CD8-positive, alpha-beta memory T cell (primary cell): ENCODE results near the gene HADHB. TPM values are rescaled to one million over a fixed set of nuclear protein-coding genes. Genes with fewer than 3 reads are reported as not detected.

ENCODE experiments used
- CTCF ChIA-PET: fragments of 350-600 bp; sonication (Branson Sonifier 250); formaldehyde crosslinking; loops from one replicate; lab custom pipeline; 2021; ENCODE audit warnings: antibody characterized with exemption; lab: Charles Lee
- POLR2A ChIA-PET: fragments of 350-600 bp; sonication (Branson Sonifier 250); formaldehyde crosslinking; loops from one replicate; lab custom pipeline; 2021; ENCODE audit warnings: antibody characterized with exemption; lab: Charles Lee
- DNase-seq, 5 donors: peaks; one replicate each; pipeline versions ENCODE4 v3.0.0 to v3.0.0-alpha.2; 2020 to 2022; ENCODE audit warnings: mixed read lengths in 1 of 5
- H3K27ac ChIP-seq: one replicate; pipeline ENCODE4 v1.7.0; 2013; ENCODE audit warnings: low read depth, mild to moderate bottlenecking, low read length, moderate library complexity
- H3K27me3 ChIP-seq: 2 replicates; pipeline ENCODE4 v1.7.0; 2013; ENCODE audit warnings: low read length, mild to moderate bottlenecking; ENCODE audit not compliant: insufficient read depth, poor library complexity, severe bottlenecking
- H3K36me3 ChIP-seq: 2 replicates; pipeline ENCODE4 v1.7.0; 2013; ENCODE audit warnings: mild to moderate bottlenecking, low read length, moderate library complexity; ENCODE audit not compliant: insufficient read depth
- H3K4me1 ChIP-seq: 2 replicates; pipeline ENCODE4 v1.7.0; 2013; ENCODE audit warnings: mild to moderate bottlenecking, low read length, moderate library complexity; ENCODE audit not compliant: insufficient read depth
- H3K4me3 ChIP-seq: 2 replicates; pipeline ENCODE4 v1.7.0; 2013; ENCODE audit warnings: mild to moderate bottlenecking, low read length
- H3K9me3 ChIP-seq: 2 replicates; pipeline ENCODE4 v1.7.0; 2013; ENCODE audit warnings: mild to moderate bottlenecking, low read length
- H3K27ac Mint-ChIP-seq, 8 donors: one replicate each; pipeline ENCODE4 v1.8.0; 2020 to 2021; ENCODE audit warnings: mixed read lengths in 8 of 8, mild to moderate bottlenecking in 6 of 8, inconsistent platforms in 3 of 8, moderate library complexity in 3 of 8
- H3K27me3 Mint-ChIP-seq, 2 donors: one replicate each; pipeline ENCODE4 v1.8.0; 2020 to 2021; ENCODE audit warnings: mixed read lengths in 2 of 2, mild to moderate bottlenecking in 1 of 2, moderate library complexity in 1 of 2
- H3K36me3 Mint-ChIP-seq, 3 donors: one replicate each; pipeline ENCODE4 v1.8.0; 2020 to 2021; ENCODE audit warnings: mixed read lengths in 3 of 3, inconsistent platforms in 1 of 3, mild to moderate bottlenecking in 1 of 3
- H3K4me1 Mint-ChIP-seq, 3 donors: one replicate each; pipeline ENCODE4 v1.8.0; 2020 to 2021; ENCODE audit warnings: mixed read lengths in 3 of 3, inconsistent platforms in 1 of 3, mild to moderate bottlenecking in 1 of 3
- H3K4me3 Mint-ChIP-seq, 7 donors: one replicate each; pipeline ENCODE4 v1.8.0; 2020 to 2021; ENCODE audit warnings: mixed read lengths in 7 of 7, mild to moderate bottlenecking in 6 of 7, moderate library complexity in 4 of 7, inconsistent platforms in 2 of 7
- H3K9me3 Mint-ChIP-seq, 5 donors: one replicate each; pipeline ENCODE4 v1.8.0; 2020 to 2022; ENCODE audit warnings: mixed read lengths in 5 of 5, mild to moderate bottlenecking in 3 of 5, moderate library complexity in 2 of 5, inconsistent platforms in 1 of 5
- polyA plus RNA-seq: library from polyadenylated mRNA; unstranded; fragments of 300-500 nt; fragmentation: Illumina TruSeq; gene quantifications from one replicate; pipeline ENCODE4 v1.2.3, GENCODE V29; 2021
- total RNA-seq, 2 experiments: library from RNA; stranded (reverse); gene quantifications; one replicate each; pipeline ENCODE4 v1.2.3, GENCODE V29; 2021

Gene HADHB
- 10 to 100 TPM; 75.1 to 80.2 TPM for total RNA-seq
- 83.2 TPM for polyA plus RNA-seq

GRCh38 chr2:26244309-26245230 is at the start of gene HADHB, which contains the start of gene HADHA:
TSS of gene HADHB (plus strand) at chr2:26244939. CDS start at chr2:26254255, 9,316 bp downstream.
TSS of gene HADHA (minus strand) at chr2:26244632. CDS start at chr2:26244596, 36 bp downstream.
- Mint-ChIP-seq H3K27ac (peak within 1 kb of the TSS; percentile 90 to 100 (median 100)), H3K4me1 (peaks cover 50 to 73% (median 66%) of the 10 kb centered on the region in 3 donors), H3K36me3 (peaks cover 0 to 25% (median 0%) of the 10 kb centered on the region in 3 donors), H3K4me3 (peak within 1 kb of the TSS; percentile 95 to 99 (median 98)), H3K27me3 (peaks cover 0 to 1% of the 10 kb centered on the region in 2 donors), H3K9me3 (no peaks in the 10 kb centered on the region)
- peak within 1 kb of the TSS; percentile 99 for H3K4me3 ChIP-seq
- no peaks in the 10 kb centered on the region for H3K36me3 ChIP-seq
- peaks cover 42% of the 10 kb centered on the region for H3K4me1 ChIP-seq
- DNase-seq, result peak; percentile 72 to 91 (median 87)
- peak within 1 kb of the TSS; percentile 98 for H3K27ac ChIP-seq
- no peaks in the 10 kb centered on the region for H3K27me3 ChIP-seq
- CTCF ChIA-PET, result interaction anchor here (1.0 kb wide), 1 partner anchor 10 kb away, joined by 3 read pairs; no protein-coding TSS in a partner anchor
- POLR2A ChIA-PET, result interaction anchor here (1.6 to 2.0 kb wide), 2 partner anchors 60 to 101 kb away, joined by 8 to 9 read pairs; partner anchors contain the start of gene SELENOI
- no peaks in the 10 kb centered on the region for H3K9me3 ChIP-seq

GRCh38 chr2:26195040-26195984 is 49.4 kb upstream of the HADHB start:
- no peak overlapping the region for H3K4me3 ChIP-seq
- no peak overlapping the region for H3K27ac ChIP-seq
- H3K9me3 ChIP-seq, result no peaks in the 10 kb centered on the region
- peaks cover 78% of the 10 kb centered on the region for H3K36me3 ChIP-seq
- H3K9me3 Mint-ChIP-seq, result no peaks in the 10 kb centered on the region
- H3K4me1 Mint-ChIP-seq, result no peaks in the 10 kb centered on the region
- H3K27me3 Mint-ChIP-seq, result no peaks in the 10 kb centered on the region
- ChIA-PET POLR2A (interaction anchor here (2.1 kb wide), 1 partner anchor 10 kb away, joined by 6 read pairs; no protein-coding TSS in a partner anchor), CTCF (interaction anchor here (1.2 to 1.5 kb wide), 2 partner anchors 11 kb away, joined by 4 read pairs; no protein-coding TSS in a partner anchor)
- no peak overlapping the region for H3K4me3 Mint-ChIP-seq
- peak overlapping the region in 5 of 8 donors; percentile 27 to 86 (median 45) for H3K27ac Mint-ChIP-seq
- no peak for DNase-seq
- peaks cover 6 to 95% (median 23%) of the 10 kb centered on the region in 3 donors for H3K36me3 Mint-ChIP-seq
- H3K4me1 ChIP-seq, result no peaks in the 10 kb centered on the region
- no peaks in the 10 kb centered on the region for H3K27me3 ChIP-seq

GRCh38 chr2:26196683-26197418 is 47.9 kb upstream of the HADHB start:
- Mint-ChIP-seq H3K27me3 (no peaks in the 10 kb centered on the region), H3K27ac (peak overlapping the region in 2 of 8 donors; percentile 15), H3K36me3 (peaks cover 6 to 92% (median 24%) of the 10 kb centered on the region in 3 donors), H3K4me3 (no peak overlapping the region), H3K4me1 (no peaks in the 10 kb centered on the region), H3K9me3 (no peaks in the 10 kb centered on the region)
- ChIA-PET CTCF (interaction anchor here (1.5 kb wide), 1 partner anchor 12 kb away, joined by 4 read pairs; no protein-coding TSS in a partner anchor), POLR2A (no interaction called here)
- Histone ChIP-seq H3K4me3 (no peak overlapping the region), H3K36me3 (peaks cover 78% of the 10 kb centered on the region), H3K27me3 (no peaks in the 10 kb centered on the region), H3K4me1 (no peaks in the 10 kb centered on the region), H3K27ac (no peak overlapping the region), H3K9me3 (no peaks in the 10 kb centered on the region)
- no peak for DNase-seq

- H3K9me3 Mint-ChIP-seq, result no peaks in the 10 kb centered on the region
- Histone ChIP-seq H3K4me1 (no peaks in the 10 kb centered on the region), H3K27me3 (no peaks in the 10 kb centered on the region), H3K9me3 (no peaks in the 10 kb centered on the region), H3K27ac (no peak overlapping the region), H3K4me3 (no peak overlapping the region), H3K36me3 (peaks cover 78% of the 10 kb centered on the region)
- DNase-seq, result no peak
- ChIA-PET POLR2A (no interaction called here), CTCF (no interaction called here)
- H3K27ac Mint-ChIP-seq, result peak overlapping the region in 2 of 8 donors; percentile 14 to 32
- peaks cover 6 to 92% (median 28%) of the 10 kb centered on the region in 3 donors for H3K36me3 Mint-ChIP-seq
- no peak overlapping the region for H3K4me3 Mint-ChIP-seq
- H3K27me3 Mint-ChIP-seq, result no peaks in the 10 kb centered on the region
- no peaks in the 10 kb centered on the region for H3K4me1 Mint-ChIP-seq
Measured at GRCh38 chr2:26197516-26197915, 47.2 kb upstream of the HADHB start.

GRCh38 chr2:26202981-26203490 is 41.7 kb upstream of the HADHB start:
- Histone ChIP-seq H3K4me1 (no peaks in the 10 kb centered on the region), H3K27me3 (no peaks in the 10 kb centered on the region), H3K27ac (no peak overlapping the region), H3K9me3 (no peaks in the 10 kb centered on the region), H3K4me3 (no peak overlapping the region), H3K36me3 (peaks cover 42% of the 10 kb centered on the region)
- Mint-ChIP-seq H3K36me3 (peaks cover 3 to 85% (median 23%) of the 10 kb centered on the region in 3 donors), H3K9me3 (no peaks in the 10 kb centered on the region), H3K27ac (peak overlapping the region in 1 of 8 donors; percentile 33), H3K4me3 (no peak overlapping the region), H3K27me3 (no peaks in the 10 kb centered on the region), H3K4me1 (peaks cover 0 to 2% (median 0%) of the 10 kb centered on the region in 3 donors)
- no peak for DNase-seq
- ChIA-PET POLR2A (no interaction called here), CTCF (no interaction called here)

- no peak overlapping the region for H3K27ac ChIP-seq
- no peaks in the 10 kb centered on the region for H3K4me1 ChIP-seq
- no peak overlapping the region for H3K4me3 ChIP-seq
- POLR2A ChIA-PET, result no interaction called here
- Mint-ChIP-seq H3K9me3 (no peaks in the 10 kb centered on the region), H3K27ac (peak overlapping the region in 1 of 8 donors; percentile 38), H3K4me3 (no peak overlapping the region), H3K4me1 (peaks cover 0 to 2% (median 0%) of the 10 kb centered on the region in 3 donors), H3K27me3 (no peaks in the 10 kb centered on the region), H3K36me3 (peaks cover 0 to 88% (median 23%) of the 10 kb centered on the region in 3 donors)
- H3K9me3 ChIP-seq, result no peaks in the 10 kb centered on the region
- CTCF ChIA-PET, result no interaction called here
- no peak for DNase-seq
- no peaks in the 10 kb centered on the region for H3K27me3 ChIP-seq
- peaks cover 38% of the 10 kb centered on the region for H3K36me3 ChIP-seq
Measured at GRCh38 chr2:26203906-26204305, 40.8 kb upstream of the HADHB start.

GRCh38 chr2:26212011-26212410 is 32.7 kb upstream of the HADHB start:
- no peak overlapping the region for H3K4me3 Mint-ChIP-seq
- CTCF ChIA-PET, result no interaction called here
- H3K27me3 ChIP-seq, result no peaks in the 10 kb centered on the region
- H3K36me3 Mint-ChIP-seq, result peaks cover 0 to 95% (median 27%) of the 10 kb centered on the region in 3 donors
- no peak overlapping the region for H3K27ac ChIP-seq
- H3K4me1 ChIP-seq, result no peaks in the 10 kb centered on the region
- H3K4me1 Mint-ChIP-seq, result peaks cover 2 to 5% (median 4%) of the 10 kb centered on the region in 3 donors
- H3K9me3 Mint-ChIP-seq, result no peaks in the 10 kb centered on the region
- H3K27me3 Mint-ChIP-seq, result no peaks in the 10 kb centered on the region
- no peak for DNase-seq
- POLR2A ChIA-PET, result no interaction called here
- H3K9me3 ChIP-seq, result no peaks in the 10 kb centered on the region
- H3K4me3 ChIP-seq, result no peak overlapping the region
- no peak overlapping the region for H3K27ac Mint-ChIP-seq
- peaks cover 63% of the 10 kb centered on the region for H3K36me3 ChIP-seq
